ENCODE results near the gene RXFP3.
"Not testable (repeated sequence)": the region's sequence is repeated elsewhere in the genome, so short reads cannot be mapped to it uniquely, and the experiment has no call there.

- not testable (repeated sequence) for TF ChIP-seq CTCF, POLR2A (IDR thresholded peaks at IDR 0.05)
Measured at GRCh38 chr5:33906248-33906647, 29.9 kb upstream of the RXFP3 start.

All from ovary (tissue), 3 donors.